Gastroesophageal sphincter (tissue), 3 donors: ENCODE results near the gene IMP4.

ENCODE experiments used
- CTCF ChIP-seq, 4 experiments: fragments of 200-600 bp in 2 of 4; fragments of 450-650 bp in 2 of 4; sonication (generic) in 1 of 4; IDR thresholded peaks; one replicate each; pipeline ENCODE4 v1.5.1; 2017 to 2019; ENCODE audit warnings: antibody characterized with exemption in 4 of 4, mild to moderate bottlenecking in 2 of 4, moderate library complexity in 2 of 4
- POLR2AphosphoS5 ChIP-seq: sonication (generic); formaldehyde crosslinking; IDR thresholded peaks from one replicate; pipeline ENCODE4 v1.6.1; 2017; ENCODE audit warnings: antibody characterized with exemption

GRCh38 chr2:130388221-130388907 lies 45.7 kb downstream of the IMP4 start:
- TF ChIP-seq CTCF (IDR thresholded peaks at IDR 0.05) (no peak), POLR2AphosphoS5 (no peak)
